Central memory CD4-positive, alpha-beta T cell (primary cell): Measurements from ENCODE around the gene MBOAT2.
"Not testable (repeated sequence)": the region's sequence is repeated elsewhere in the genome, so short reads cannot be mapped to it uniquely, and the experiment has no call there.

Experiments used
- DNase-seq: peaks from one replicate; pipeline ENCODE4 v3.0.0; 2022

The MBOAT2 gene

GRCh38 chr2:8989536-8990079 lies 13.9 kb downstream of the MBOAT2 start:
- no peak for DNase-seq

GRCh38 chr2:8987410-8987809 lies 16.1 kb downstream of the MBOAT2 start:
- no peak for DNase-seq

GRCh38 chr2:8986327-8986976 lies 17.0 kb downstream of the MBOAT2 start:
- DNase-seq = no peak

GRCh38 chr2:8985561-8986326 lies 17.7 kb downstream of the MBOAT2 start:
- DNase-seq = no peak

GRCh38 chr2:8984855-8985254 lies 18.6 kb downstream of the MBOAT2 start:
- no peak for DNase-seq

GRCh38 chr2:8984157-8984556 lies 19.3 kb downstream of the MBOAT2 start:
- no peak for DNase-seq

GRCh38 chr2:8983571-8983970 lies 19.9 kb downstream of the MBOAT2 start:
- no peak for DNase-seq

- DNase-seq = no peak
These were observed 21.6 kb downstream of the MBOAT2 start for GRCh38 chr2:8981876-8982275.

- DNase-seq = no peak
These were observed 23.4 kb downstream of the MBOAT2 start for GRCh38 chr2:8980096-8980495.

GRCh38 chr2:8977758-8978157 lies 25.7 kb downstream of the MBOAT2 start:
- DNase-seq = no peak

GRCh38 chr2:8976442-8977259 lies 26.8 kb downstream of the MBOAT2 start:
- DNase-seq = no peak

GRCh38 chr2:8974016-8974415 lies 29.5 kb downstream of the MBOAT2 start:
- DNase-seq = no peak

GRCh38 chr2:8973017-8973416 lies 30.5 kb downstream of the MBOAT2 start:
- DNase-seq = not testable (repeated sequence)

GRCh38 chr2:8972535-8972934 lies 30.9 kb downstream of the MBOAT2 start:
- not testable (repeated sequence) for DNase-seq

- DNase-seq = not testable (repeated sequence)
These were observed 34.1 kb downstream of the MBOAT2 start for GRCh38 chr2:8969348-8969747.

- no peak for DNase-seq
These were observed 37.2 kb downstream of the MBOAT2 start for GRCh38 chr2:8966123-8966908.

- no peak for DNase-seq
These were observed 38.1 kb downstream of the MBOAT2 start for GRCh38 chr2:8965216-8965969.

- DNase-seq = no peak
These were observed 40.6 kb downstream of the MBOAT2 start for GRCh38 chr2:8962890-8963289.

GRCh38 chr2:8957628-8958027 lies 45.9 kb downstream of the MBOAT2 start:
- no peak for DNase-seq

GRCh38 chr2:8956774-8957173 lies 46.7 kb downstream of the MBOAT2 start:
- DNase-seq = no peak

- DNase-seq = no peak
These were observed 48.5 kb downstream of the MBOAT2 start for GRCh38 chr2:8954990-8955389.

- DNase-seq = no peak
These were observed 50.0 kb downstream of the MBOAT2 start for GRCh38 chr2:8953525-8953924.
